ENCODE results near the gene ZIC1.

Gene ZIC1

DNA sequence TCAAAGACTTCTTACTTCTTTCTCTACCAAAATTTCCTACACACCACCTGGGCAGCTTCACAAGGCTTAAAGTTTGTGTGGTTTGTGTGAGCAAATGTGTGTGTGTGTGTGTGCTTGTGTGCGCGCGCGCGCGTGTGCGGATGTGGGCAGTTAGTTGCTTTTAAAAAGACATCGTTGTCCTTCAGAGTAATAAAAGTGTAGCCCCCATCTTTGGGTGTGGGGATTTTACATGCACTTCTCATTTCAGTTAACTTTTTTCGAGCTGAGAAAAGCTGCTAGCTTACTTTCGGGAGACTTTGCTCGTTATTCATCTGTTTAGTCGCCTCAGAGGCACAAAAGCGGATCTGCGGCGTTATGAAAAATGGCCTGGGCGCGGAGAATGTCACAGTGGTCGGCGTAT is 38.8 kb upstream of the ZIC1 start:
- H3K14ac ChIP-seq (ENCODE audit: low read length): no peak overlapping the region
- no peak overlapping the region for H4K91ac ChIP-seq (ENCODE audit: low read depth, low read length)
- no peak overlapping the region for H3K4me3 ChIP-seq (ENCODE audit: low read depth, low read length)
- no peak overlapping the region for H3K4me2 ChIP-seq (ENCODE audit: low read length)
- H3K36me3 ChIP-seq (ENCODE audit: control insufficient read depth in 1 of 2, insufficient read depth in 2 of 2, low read length in 2 of 2): no peaks in the 10 kb centered on the region
- no peak overlapping the region for H3K23ac ChIP-seq (ENCODE audit: low read length)
- no peak overlapping the region for H3K4ac ChIP-seq (ENCODE audit: low read depth, low read length)
- DNase-seq: no peak
- peaks cover 70% of the 10 kb centered on the region for H3K27me3 ChIP-seq (ENCODE audit: insufficient read depth, low read length)
- no peak overlapping the region for H3K27ac ChIP-seq (ENCODE audit: low read depth, low read length)
- H4K8ac ChIP-seq (ENCODE audit: low read depth, low read length): no peak overlapping the region
- H3K79me1 ChIP-seq (ENCODE audit: low read length): no peaks in the 10 kb centered on the region
- no peaks in the 10 kb centered on the region for H3K4me1 ChIP-seq (ENCODE audit: control insufficient read depth in 1 of 2, insufficient read depth in 2 of 2, low read length in 2 of 2)
- no peaks in the 10 kb centered on the region for H3K79me2 ChIP-seq (ENCODE audit: control insufficient read depth, insufficient read depth, low read length, poor library complexity)
- no CpG with 5 or more reads among the region's 19 CpGs for WGBS (ENCODE audit: extremely low coverage, insufficient coverage, insufficient read length)
- peaks cover 1% of the 10 kb centered on the region for H3K9me3 ChIP-seq (ENCODE audit: insufficient read depth, low read depth, low read length)
- H4K12ac ChIP-seq (ENCODE audit: low read depth, low read length): no peak overlapping the region
- no peak overlapping the region for H2BK12ac ChIP-seq (ENCODE audit: low read length)
- H3K9ac ChIP-seq (ENCODE audit: low read length): no peak overlapping the region
- H2BK5ac ChIP-seq (ENCODE audit: low read depth, low read length, poor library complexity): no peak overlapping the region
- H2AK5ac ChIP-seq (ENCODE audit: low read length): no peak overlapping the region
- no peak overlapping the region for H2AFZ ChIP-seq (ENCODE audit: insufficient read depth, low read length, poor library complexity)
- no peak overlapping the region for H2BK120ac ChIP-seq (ENCODE audit: insufficient read depth, low read length, poor library complexity)
- no peak overlapping the region for H3K18ac ChIP-seq (ENCODE audit: low read length)

DNA sequence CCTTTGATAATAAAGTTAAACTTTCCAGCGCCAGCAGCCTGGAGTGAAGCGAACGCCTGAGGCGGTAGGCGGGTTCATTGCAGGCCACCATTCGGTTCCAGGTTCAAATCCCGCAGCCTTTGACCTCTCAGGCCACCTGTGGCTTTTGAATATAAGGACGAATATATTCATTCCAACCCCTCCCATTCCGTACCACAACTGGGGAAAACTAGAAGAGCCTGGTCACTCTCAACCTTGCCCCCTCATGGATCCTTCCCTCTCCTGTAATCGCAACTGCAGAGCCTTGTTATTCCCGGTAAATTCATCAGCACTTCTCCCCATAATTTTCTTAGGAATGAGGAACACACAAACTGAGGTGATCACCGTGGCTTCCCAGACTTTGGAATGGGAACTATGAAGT is 38.0 kb upstream of the ZIC1 start:
- no CpG with 5 or more reads among the region's 12 CpGs for WGBS (ENCODE audit: extremely low coverage, insufficient coverage, insufficient read length)
- Histone ChIP-seq H3K4me3 (ENCODE audit: low read depth, low read length) (no peak overlapping the region), H4K91ac (ENCODE audit: low read depth, low read length) (no peak overlapping the region), H2AK5ac (ENCODE audit: low read length) (no peak overlapping the region), H3K27me3 (ENCODE audit: insufficient read depth, low read length) (peaks cover 66% of the 10 kb centered on the region), H2BK5ac (ENCODE audit: low read depth, low read length, poor library complexity) (no peak overlapping the region), H3K4ac (ENCODE audit: low read depth, low read length) (no peak overlapping the region), H3K79me1 (ENCODE audit: low read length) (no peaks in the 10 kb centered on the region), H3K14ac (ENCODE audit: low read length) (no peak overlapping the region), H4K8ac (ENCODE audit: low read depth, low read length) (no peak overlapping the region), H2AFZ (ENCODE audit: insufficient read depth, low read length, poor library complexity) (no peak overlapping the region), H3K4me2 (ENCODE audit: low read length) (no peak overlapping the region), H3K9me3 (ENCODE audit: insufficient read depth, low read depth, low read length) (peaks cover 1% of the 10 kb centered on the region), H2BK12ac (ENCODE audit: low read length) (no peak overlapping the region), H3K4me1 (ENCODE audit: control insufficient read depth in 1 of 2, insufficient read depth in 2 of 2, low read length in 2 of 2) (no peaks in the 10 kb centered on the region), H3K9ac (ENCODE audit: low read length) (no peak overlapping the region), H4K12ac (ENCODE audit: low read depth, low read length) (no peak overlapping the region), H3K79me2 (ENCODE audit: control insufficient read depth, insufficient read depth, low read length, poor library complexity) (no peaks in the 10 kb centered on the region), H3K27ac (ENCODE audit: low read depth, low read length) (no peak overlapping the region), H2BK120ac (ENCODE audit: insufficient read depth, low read length, poor library complexity) (no peak overlapping the region), H3K18ac (ENCODE audit: low read length) (no peak overlapping the region), H3K23ac (ENCODE audit: low read length) (no peak overlapping the region), H3K36me3 (ENCODE audit: control insufficient read depth in 1 of 2, insufficient read depth in 2 of 2, low read length in 2 of 2) (no peaks in the 10 kb centered on the region)
- DNase-seq: no peak

DNA sequence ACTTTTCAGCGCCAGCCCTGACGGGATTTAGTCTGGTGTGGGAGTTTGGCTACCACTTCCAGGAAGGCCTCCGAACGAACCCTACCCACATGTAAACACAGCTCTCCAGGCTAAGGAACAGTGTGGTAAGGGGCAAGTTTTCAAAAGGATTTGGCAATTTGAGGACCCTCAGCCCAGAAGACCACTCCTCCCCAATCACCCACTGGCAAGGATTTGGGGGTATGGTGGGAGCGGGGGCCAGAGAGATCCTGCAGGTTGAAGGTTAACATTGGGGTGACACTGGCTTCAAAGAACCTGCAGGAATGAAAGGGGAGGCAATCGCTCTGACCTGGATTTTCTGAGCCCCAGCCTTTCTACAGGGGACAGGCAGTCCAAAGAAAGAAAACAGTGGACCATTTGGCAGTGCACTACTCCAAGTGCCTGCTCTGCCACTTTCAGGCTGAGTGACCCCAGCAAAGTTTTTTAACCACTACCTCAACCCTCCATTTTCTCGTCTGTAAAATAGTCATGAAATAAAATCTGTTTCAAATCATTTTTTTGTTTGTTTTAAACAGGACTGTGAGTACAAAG is 37.3 kb upstream of the ZIC1 start:
- Histone ChIP-seq H3K79me1 (ENCODE audit: low read length) (no peaks in the 10 kb centered on the region), H3K4me2 (ENCODE audit: low read length) (no peak overlapping the region), H4K8ac (ENCODE audit: low read depth, low read length) (no peak overlapping the region), H3K79me2 (ENCODE audit: control insufficient read depth, insufficient read depth, low read length, poor library complexity) (no peaks in the 10 kb centered on the region), H4K91ac (ENCODE audit: low read depth, low read length) (no peak overlapping the region), H3K4me1 (ENCODE audit: control insufficient read depth in 1 of 2, insufficient read depth in 2 of 2, low read length in 2 of 2) (no peaks in the 10 kb centered on the region), H3K9ac (ENCODE audit: low read length) (no peak overlapping the region), H3K36me3 (ENCODE audit: control insufficient read depth in 1 of 2, insufficient read depth in 2 of 2, low read length in 2 of 2) (no peaks in the 10 kb centered on the region), H3K14ac (ENCODE audit: low read length) (no peak overlapping the region), H3K18ac (ENCODE audit: low read length) (no peak overlapping the region), H2AFZ (ENCODE audit: insufficient read depth, low read length, poor library complexity) (no peak overlapping the region), H2AK5ac (ENCODE audit: low read length) (no peak overlapping the region), H3K27ac (ENCODE audit: low read depth, low read length) (no peak overlapping the region), H4K12ac (ENCODE audit: low read depth, low read length) (no peak overlapping the region), H3K4ac (ENCODE audit: low read depth, low read length) (no peak overlapping the region), H2BK5ac (ENCODE audit: low read depth, low read length, poor library complexity) (no peak overlapping the region), H3K27me3 (ENCODE audit: insufficient read depth, low read length) (peaks cover 66% of the 10 kb centered on the region), H3K23ac (ENCODE audit: low read length) (no peak overlapping the region), H2BK12ac (ENCODE audit: low read length) (no peak overlapping the region), H2BK120ac (ENCODE audit: insufficient read depth, low read length, poor library complexity) (no peak overlapping the region), H3K9me3 (ENCODE audit: insufficient read depth, low read depth, low read length) (peaks cover 1% of the 10 kb centered on the region), H3K4me3 (ENCODE audit: low read depth, low read length) (no peak overlapping the region)
- no CpG with 5 or more reads among the region's 7 CpGs for WGBS (ENCODE audit: extremely low coverage, insufficient coverage, insufficient read length)
- no peak for DNase-seq

DNA sequence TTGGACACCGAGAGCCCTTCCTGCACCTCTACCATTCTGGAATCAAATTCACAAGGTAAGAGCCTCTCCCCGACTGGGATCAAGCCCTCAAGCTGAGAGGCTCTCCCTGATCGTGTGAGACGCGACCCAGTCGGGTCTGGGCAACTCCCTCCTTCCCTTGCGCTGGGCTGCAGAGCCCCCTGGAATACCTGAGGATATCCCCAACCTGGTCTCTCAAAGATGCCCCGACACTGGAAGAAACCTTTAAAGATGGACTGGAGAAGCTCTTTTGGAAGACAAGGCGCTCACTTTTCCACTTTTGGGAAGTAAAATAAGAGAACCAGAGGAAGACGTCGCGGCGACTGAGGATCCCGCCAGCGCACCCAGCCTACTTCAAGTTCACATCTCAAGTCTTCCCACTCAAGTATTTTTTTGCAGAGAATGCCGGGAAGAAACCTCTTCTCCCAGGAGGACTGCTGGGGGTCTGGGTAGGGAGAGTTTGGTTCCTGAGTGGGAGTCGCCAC is 36.6 kb upstream of the ZIC1 start:
- no peak overlapping the region for H3K9ac ChIP-seq (ENCODE audit: low read length)
- H3K79me2 ChIP-seq (ENCODE audit: control insufficient read depth, insufficient read depth, low read length, poor library complexity): no peaks in the 10 kb centered on the region
- H3K79me1 ChIP-seq (ENCODE audit: low read length): no peaks in the 10 kb centered on the region
- no peak overlapping the region for H2AK5ac ChIP-seq (ENCODE audit: low read length)
- no peak overlapping the region for H3K18ac ChIP-seq (ENCODE audit: low read length)
- WGBS (ENCODE audit: extremely low coverage, insufficient coverage, insufficient read length): no CpG with 5 or more reads among the region's 17 CpGs
- no peaks in the 10 kb centered on the region for H3K36me3 ChIP-seq (ENCODE audit: control insufficient read depth in 1 of 2, insufficient read depth in 2 of 2, low read length in 2 of 2)
- H2BK120ac ChIP-seq (ENCODE audit: insufficient read depth, low read length, poor library complexity): no peak overlapping the region
- H4K91ac ChIP-seq (ENCODE audit: low read depth, low read length): no peak overlapping the region
- no peak overlapping the region for H4K12ac ChIP-seq (ENCODE audit: low read depth, low read length)
- H3K4ac ChIP-seq (ENCODE audit: low read depth, low read length): no peak overlapping the region
- H2BK5ac ChIP-seq (ENCODE audit: low read depth, low read length, poor library complexity): no peak overlapping the region
- H3K9me3 ChIP-seq (ENCODE audit: insufficient read depth, low read depth, low read length): peaks cover 3% of the 10 kb centered on the region
- H3K23ac ChIP-seq (ENCODE audit: low read length): no peak overlapping the region
- no peak overlapping the region for H2AFZ ChIP-seq (ENCODE audit: insufficient read depth, low read length, poor library complexity)
- no peak overlapping the region for H3K4me3 ChIP-seq (ENCODE audit: low read depth, low read length)
- no peak overlapping the region for H3K27ac ChIP-seq (ENCODE audit: low read depth, low read length)
- DNase-seq: no peak
- H3K4me2 ChIP-seq (ENCODE audit: low read length): no peak overlapping the region
- no peak overlapping the region for H4K8ac ChIP-seq (ENCODE audit: low read depth, low read length)
- peaks cover 70% of the 10 kb centered on the region for H3K27me3 ChIP-seq (ENCODE audit: insufficient read depth, low read length)
- H3K4me1 ChIP-seq (ENCODE audit: control insufficient read depth in 1 of 2, insufficient read depth in 2 of 2, low read length in 2 of 2): no peaks in the 10 kb centered on the region
- H3K14ac ChIP-seq (ENCODE audit: low read length): no peak overlapping the region
- no peak overlapping the region for H2BK12ac ChIP-seq (ENCODE audit: low read length)
